GM19452 (cell line): ENCODE results near the gene TIMM50.
"Not testable (repeated sequence)": the region's sequence is repeated elsewhere in the genome, so short reads cannot be mapped to it uniquely, and the experiment has no call there.

Source experiments
- ATAC-seq: cut with Tn5 transposase; IDR thresholded peaks from one replicate; pipeline ENCODE4 v1.9.1; 2021; ENCODE audit not compliant: unreplicated experiment

Gene TIMM50

GRCh38 chr19:39469036-39469435 is 11.6 kb upstream of the TIMM50 start:
- no peak for ATAC-seq

- no peak for ATAC-seq
These were observed 11.1 kb upstream of the TIMM50 start for GRCh38 chr19:39469567-39469966.

- no peak for ATAC-seq
These were observed 9.8 kb upstream of the TIMM50 start for GRCh38 chr19:39470724-39471339.

- no peak for ATAC-seq
These were observed 8.7 kb upstream of the TIMM50 start for GRCh38 chr19:39471756-39472536.

GRCh38 chr19:39472746-39473442 is 7.7 kb upstream of the TIMM50 start:
- ATAC-seq = no peak

GRCh38 chr19:39473443-39473960 is 7.1 kb upstream of the TIMM50 start:
- no peak for ATAC-seq

GRCh38 chr19:39474139-39474620 is 6.5 kb upstream of the TIMM50 start:
- ATAC-seq = no peak

GRCh38 chr19:39475748-39476147 is 4.9 kb upstream of the TIMM50 start:
- ATAC-seq = no peak

- not testable (repeated sequence) for ATAC-seq
These were observed 1.3 kb upstream of the TIMM50 start for GRCh38 chr19:39479319-39479801.

GRCh38 chr19:39479916-39480315 is 722 bp upstream of the TIMM50 start:
- no peak for ATAC-seq

- no peak for ATAC-seq
These were observed 549 bp downstream of the TIMM50 start for GRCh38 chr19:39481229-39481545.

- ATAC-seq = no peak
These were observed 1.0 kb downstream of the TIMM50 start for GRCh38 chr19:39481676-39482075.

GRCh38 chr19:39483141-39483540 is 2.5 kb downstream of the TIMM50 start:
- no peak for ATAC-seq

GRCh38 chr19:39489756-39490155 is 9.1 kb downstream of the TIMM50 start:
- no peak for ATAC-seq

GRCh38 chr19:39492225-39492624 is 11.6 kb downstream of the TIMM50 start:
- no peak for ATAC-seq

- ATAC-seq = no peak
These were observed 12.2 kb downstream of the TIMM50 start for GRCh38 chr19:39492788-39493187.

GRCh38 chr19:39494661-39495060 is 14.0 kb downstream of the TIMM50 start:
- ATAC-seq = no peak

- ATAC-seq = no peak
These were observed 15.4 kb downstream of the TIMM50 start for GRCh38 chr19:39496063-39496462.

GRCh38 chr19:39497701-39497995 is 17.0 kb downstream of the TIMM50 start:
- no peak for ATAC-seq

GRCh38 chr19:39497996-39498797 is 17.6 kb downstream of the TIMM50 start:
- no peak for ATAC-seq
